Urothelium cell line (cell line): ENCODE measurements around the gene LRCH1.

ENCODE experiments used
- DNase-seq: peaks from one replicate; pipeline ENCODE4 v3.0.0; 2011; ENCODE audit warnings: low spot score, mixed read lengths
- FAIRE-seq: peaks from 2 replicates; lab custom pipeline; 2011; peaks lifted over from hg19 to GRCh38; lab: Jason Lieb, UNC

The LRCH1 gene

DNA sequence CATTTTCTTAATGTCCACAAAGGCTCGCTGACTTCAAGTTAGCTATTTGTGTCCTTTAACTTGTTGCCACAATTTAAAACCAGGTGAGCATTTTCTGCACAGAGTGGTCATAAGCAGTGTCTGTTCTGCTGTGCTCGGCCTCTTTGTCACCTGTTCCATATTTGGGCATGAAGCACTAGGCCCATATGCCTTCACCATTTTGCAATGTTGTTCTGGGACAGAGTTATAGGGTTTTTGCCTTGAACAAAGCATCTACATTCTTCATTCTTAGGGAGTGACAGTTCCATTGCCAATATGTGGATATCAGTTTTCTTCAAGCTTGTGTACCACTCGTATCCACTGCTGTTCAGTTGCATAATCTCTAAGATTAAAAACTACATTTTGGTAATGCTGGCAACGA, 56.1 kb downstream of the LRCH1 start:
- no peak for DNase-seq
- FAIRE-seq: no peak

DNA sequence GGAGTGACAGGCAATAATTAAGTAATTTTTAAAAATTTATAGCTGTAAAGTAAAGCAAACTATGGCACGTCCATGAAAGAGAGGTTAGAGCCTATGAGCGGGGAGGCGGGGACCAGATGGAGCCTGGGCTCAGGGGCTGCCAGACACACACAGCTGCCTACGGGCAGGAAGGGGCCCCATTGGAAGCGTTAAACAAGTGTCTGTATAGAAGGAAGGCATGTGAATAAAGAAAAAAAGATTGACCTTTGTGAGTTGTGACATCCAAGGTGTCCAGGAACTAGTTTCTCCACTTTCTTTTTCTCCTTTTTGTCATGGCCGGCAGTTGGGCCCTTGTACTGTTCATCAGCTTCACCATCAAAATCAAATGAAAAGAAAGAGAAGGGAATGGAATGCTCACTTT, 56.8 kb downstream of the LRCH1 start:
- DNase-seq (no peak), FAIRE-seq (no peak)

DNA sequence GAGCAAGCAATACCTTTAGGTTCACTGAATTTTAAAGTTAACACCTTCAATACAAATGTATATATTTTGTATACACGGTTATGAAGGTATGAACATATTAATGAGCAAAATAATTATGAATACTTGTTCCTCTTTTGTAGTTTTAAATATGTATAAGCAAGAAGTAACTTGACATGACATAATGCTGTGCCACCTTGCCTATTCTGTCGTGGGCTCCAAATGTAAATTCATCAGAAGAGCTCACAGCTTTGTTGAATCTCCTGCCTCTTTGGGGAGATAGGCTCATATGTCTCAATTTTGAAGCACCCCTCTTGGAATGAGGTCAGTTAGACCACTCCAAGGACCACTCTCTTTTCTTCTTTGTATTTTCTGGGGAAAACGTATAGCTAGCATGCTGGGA, 59.3 kb downstream of the LRCH1 start:
- FAIRE-seq (no peak), DNase-seq (no peak)

DNA sequence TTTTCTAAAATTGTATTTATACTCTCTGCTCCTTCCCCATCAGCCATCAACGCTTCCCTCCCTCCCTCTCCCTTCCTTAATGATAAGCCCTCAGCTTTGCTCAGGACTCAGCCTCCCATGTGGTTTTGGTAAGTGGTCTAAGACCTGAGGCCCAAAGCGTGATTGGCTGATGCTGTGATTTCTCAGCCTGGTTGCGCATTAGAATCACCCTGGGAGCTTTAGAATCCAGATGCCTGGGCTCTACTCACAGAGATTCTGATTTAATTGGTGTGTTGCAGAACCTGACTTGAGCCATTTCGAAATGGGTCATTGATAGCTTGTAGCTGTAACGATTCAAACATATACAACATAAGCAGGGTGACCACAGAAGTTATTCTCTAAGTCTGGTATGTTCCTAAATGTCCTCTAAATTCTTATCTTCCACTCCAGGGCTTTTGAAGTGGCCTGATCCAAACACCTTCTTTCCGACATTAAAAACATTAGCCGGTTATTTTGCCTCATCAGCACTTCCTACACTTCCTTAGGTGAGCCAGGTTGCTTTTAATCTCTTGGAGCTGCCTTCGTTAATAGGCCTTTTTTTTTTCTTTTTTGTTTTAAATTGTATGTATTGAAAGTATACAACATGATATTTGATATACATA, 60.6 kb downstream of the LRCH1 start:
- FAIRE-seq (no peak), DNase-seq (no peak)

DNA sequence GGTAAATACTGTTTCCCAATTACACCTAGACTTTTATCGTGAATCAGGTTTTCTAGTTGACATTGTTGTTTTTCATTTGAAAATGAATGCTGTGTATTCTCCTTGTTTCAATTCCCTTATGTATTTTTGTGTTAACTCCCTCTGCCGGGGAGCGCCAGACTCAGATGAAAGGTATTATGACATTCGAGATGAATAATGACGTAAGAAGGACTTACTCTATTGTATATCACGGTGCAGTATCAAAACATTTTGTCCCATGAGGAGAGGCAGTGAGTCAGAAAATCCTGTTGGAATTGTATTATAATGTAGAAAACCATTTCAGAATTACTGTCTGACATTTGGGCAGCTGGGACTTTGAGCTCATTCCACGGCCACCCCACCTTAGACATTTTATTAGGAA, 61.6 kb downstream of the LRCH1 start:
- FAIRE-seq (no peak), DNase-seq (no peak)

DNA sequence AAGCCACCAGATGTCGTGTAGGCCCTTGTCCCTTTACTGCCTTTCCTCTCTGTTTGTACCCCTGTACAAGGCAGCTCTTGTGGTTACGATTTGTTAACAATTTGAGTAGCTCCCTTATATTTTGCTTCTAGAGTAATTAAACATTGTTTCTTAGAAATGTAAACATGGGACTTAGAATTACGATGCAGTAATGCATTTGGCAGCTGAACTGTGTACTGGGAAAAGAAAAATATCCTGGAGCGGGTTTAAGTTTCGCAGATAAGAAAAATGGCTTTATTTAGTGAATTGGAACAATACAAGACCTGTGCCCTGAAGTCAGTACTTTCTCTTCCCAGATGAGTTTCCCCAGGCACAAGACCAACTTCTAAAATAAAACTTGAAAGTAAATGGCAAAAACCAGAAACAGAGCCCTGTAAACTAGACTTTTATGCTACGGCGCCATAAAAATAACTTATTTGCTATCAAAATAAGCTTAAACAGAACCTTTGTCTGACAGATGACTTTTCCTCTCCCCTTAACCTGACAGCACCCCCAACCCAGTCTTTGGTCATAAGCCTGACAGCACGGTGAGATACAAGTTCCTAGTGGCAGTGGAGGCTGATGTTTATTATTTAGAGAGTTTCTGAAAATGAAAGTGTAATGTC, 63.0 kb downstream of the LRCH1 start:
- FAIRE-seq (no peak), DNase-seq (no peak)

DNA sequence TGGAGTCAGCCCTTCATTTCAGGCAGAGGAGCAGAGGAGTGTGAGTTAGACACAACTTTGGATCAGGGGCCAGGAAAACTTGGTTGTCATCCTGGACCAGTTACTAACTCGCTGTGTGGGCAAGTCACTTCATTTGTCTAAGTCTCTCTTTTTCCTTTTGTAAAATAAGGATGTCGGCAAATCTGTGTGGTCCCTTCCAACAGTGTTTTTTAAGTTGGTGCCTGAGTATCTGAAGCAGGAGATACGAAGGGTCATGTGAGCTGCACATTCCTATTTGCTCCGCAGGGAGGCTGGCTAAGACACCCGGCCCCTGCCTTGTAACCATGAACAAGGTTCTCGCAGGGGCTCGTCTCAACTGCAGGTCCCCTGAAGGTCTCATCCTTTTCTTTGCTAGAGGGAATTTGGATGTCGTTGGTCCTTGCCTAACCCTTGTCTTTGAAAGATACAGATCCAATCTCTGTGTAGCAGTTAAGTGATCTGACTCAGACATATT, 64.3 kb downstream of the LRCH1 start:
- DNase-seq (no peak), FAIRE-seq (no peak)

DNA sequence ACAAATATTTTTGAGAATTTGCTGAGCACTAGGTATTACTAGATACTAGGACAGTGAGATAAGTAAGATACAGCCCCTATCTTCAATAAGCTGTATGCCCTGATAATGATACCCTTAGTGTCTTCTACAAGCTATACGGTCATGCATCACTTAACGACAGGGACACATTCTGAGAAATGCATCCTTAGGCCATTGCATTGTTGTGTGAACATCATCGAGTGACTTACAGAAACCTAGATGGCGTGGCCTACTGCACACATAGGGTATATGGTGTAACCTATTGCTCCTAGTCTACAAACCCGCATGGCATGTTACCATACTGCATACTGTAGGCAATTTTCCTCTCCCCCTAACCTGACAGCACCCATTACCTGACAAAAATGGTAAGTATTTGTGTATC, 64.9 kb downstream of the LRCH1 start:
- DNase-seq (no peak), FAIRE-seq (no peak)

DNA sequence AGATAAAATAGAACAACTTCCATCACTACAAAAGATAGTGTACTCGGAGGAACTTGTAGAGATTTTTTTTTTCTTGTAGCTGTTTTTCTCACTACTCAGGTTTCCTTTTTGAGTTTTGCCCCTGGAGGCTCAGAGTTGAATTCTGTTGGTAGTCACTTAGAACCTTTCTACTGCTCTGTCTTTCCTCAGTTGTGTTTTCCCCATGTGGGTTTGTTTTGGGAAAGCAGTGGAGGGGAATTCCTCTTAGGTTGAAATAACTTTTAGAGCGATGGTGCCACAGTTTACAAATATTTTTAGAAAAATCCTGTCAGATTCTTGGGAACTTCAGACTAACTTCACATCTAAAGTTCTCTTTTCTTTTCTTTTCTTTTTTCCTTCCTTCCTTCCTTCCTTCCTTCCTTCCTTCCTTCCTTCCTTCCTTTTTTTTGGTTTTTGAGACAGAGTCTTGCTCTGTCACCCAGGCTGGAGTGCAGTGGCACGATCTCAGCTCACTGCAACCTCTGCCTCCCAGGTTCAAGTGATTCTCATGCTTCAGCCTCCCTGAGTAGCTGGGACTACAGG, 65.8 kb downstream of the LRCH1 start:
- DNase-seq (no peak), FAIRE-seq (no peak)

DNA sequence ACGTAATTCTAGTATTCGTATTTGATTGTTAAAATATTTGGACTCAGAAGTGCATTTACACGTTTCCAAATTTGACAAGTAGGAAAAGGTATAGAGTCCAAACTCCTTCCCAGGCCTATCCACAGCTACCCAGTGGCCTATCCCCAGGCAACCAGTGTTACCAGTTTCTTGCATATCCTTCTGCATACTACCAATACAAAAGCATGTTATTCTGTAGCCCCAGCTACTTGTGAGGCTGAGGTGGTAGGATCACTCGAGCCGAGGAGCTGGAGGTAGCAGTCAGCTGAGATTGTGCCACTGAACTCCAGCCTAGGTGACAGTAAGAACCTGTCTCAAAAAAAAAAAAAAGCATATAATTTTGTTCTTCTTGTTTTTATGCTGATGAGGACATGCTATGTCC, 67.1 kb downstream of the LRCH1 start:
- FAIRE-seq: no peak
- no peak for DNase-seq

DNA sequence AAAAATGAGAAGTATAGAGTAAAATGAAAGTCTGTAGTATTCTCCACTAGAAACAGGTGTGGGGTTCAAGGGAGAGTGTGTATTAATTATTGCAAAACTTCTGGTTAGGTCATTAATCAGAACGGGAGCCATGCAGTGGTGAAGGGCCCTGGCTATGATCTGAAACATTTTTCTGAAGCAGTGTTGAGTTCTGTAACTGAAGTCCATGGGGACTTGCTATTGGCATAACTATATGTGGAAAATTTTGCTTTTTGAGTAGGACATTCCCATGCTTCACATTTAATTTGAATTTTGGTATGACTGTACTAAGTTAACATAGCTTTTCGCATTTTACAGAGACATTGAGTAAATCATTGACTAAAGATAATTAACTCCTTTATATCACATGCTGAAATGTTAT, 67.5 kb downstream of the LRCH1 start:
- DNase-seq (no peak), FAIRE-seq (no peak)

DNA sequence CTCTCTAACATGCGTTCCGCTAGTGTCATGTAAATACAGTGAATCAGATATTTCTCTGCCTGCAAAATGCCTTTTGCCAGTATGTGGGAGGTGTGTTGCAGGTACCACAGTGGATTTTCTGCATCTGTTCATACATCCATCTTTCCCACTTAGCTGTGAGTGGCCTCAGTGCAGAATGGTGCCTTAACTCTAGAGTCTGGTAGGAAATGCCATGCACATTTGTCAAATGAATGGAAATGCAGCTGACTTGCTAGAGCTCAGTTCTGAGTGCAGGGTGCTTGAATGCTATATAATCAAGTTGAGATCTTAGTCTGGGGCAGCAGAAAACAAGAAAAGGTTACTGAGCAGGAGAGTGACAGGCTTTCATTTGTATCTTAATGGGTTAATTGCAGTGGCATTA, 68.2 kb downstream of the LRCH1 start:
- FAIRE-seq: no peak
- DNase-seq: no peak

DNA sequence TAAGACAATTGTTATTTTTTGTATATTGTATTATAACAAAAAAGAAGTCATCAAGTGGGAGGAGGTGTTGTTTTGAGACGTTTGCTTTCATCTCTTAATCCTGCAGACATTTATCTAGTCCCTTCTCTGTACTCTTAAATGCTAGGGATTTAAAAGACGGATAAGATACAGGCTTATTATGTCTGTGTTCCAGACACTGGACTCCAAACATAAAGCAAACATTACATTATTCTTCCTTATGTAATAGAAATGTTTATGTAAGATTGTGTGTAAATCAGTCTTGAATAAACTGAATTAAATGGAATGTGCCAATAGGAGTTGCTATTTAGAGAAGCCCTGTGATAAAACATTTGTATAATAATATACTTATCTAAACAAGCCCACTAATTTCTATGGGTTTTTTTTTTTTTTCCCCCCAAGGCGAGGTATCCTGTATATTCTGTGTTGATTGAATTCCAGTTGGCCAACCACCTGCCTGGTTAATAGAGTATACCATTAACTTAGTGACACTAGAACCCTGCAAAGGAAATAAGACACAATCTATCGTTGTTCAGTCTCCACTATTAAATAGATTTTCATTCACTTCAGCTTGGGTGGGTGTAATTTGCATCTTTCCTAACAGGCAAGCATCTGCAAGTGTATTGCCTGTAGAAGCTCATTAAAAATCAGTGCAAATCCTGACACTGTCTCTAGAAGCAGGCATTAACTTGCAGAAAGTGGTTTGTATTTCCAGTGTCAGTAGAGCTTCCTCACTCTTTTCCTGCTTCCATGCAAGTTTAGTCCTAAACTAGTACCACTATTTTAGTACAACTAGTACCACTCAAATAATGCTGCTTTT, 69.0 kb downstream of the LRCH1 start:
- FAIRE-seq (no peak), DNase-seq (no peak)

DNA sequence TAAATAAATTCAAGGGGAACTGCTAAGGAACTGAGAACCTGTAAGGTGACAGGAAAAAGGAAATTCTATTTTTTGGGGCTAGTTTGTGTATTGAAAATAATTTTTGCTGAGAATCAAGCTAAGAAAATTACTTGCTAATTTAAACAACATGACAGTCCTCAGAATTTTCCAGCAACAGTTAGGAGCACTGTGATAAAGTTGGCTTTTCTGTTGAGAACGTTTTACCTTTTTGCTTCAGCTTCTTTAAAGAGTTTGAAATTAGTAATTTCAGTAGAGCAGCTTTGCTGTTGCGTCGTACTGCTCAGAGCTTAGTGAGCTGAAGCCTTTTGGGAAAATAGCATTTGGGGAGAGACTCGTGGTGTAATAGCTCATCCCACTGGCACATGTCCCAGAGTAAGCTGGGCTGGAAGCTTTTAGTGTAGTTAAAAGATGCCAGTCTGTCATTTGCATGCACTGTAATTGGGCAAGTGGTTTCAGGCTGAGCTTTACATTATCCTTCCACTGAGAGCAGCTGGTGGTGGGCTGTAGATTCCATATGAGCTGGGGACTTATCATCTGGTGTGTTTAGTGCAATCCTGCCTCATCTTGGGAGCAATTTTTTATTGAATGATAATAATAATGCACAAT, 69.8 kb downstream of the LRCH1 start:
- DNase-seq (no peak), FAIRE-seq (no peak)

DNA sequence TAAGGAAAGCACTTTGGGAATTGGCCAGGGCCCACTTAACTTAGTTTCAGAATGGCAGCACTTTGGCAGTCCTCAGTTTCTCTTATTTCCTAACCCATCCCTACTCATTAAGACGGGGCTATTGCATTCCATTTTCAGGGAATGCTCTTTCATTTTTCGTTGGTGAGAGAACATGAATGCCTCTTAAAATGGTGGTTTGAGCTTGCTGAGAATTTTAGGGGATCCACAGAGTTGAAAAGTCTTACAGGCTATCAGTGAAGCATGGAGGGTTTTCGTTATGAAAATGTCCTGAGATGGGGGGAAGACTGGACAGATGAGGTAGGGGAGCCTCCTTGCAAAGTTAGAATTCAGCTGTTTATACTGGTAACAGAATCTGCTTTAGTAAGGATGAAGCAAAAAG, 71.4 kb downstream of the LRCH1 start:
- FAIRE-seq (no peak), DNase-seq (no peak)

DNA sequence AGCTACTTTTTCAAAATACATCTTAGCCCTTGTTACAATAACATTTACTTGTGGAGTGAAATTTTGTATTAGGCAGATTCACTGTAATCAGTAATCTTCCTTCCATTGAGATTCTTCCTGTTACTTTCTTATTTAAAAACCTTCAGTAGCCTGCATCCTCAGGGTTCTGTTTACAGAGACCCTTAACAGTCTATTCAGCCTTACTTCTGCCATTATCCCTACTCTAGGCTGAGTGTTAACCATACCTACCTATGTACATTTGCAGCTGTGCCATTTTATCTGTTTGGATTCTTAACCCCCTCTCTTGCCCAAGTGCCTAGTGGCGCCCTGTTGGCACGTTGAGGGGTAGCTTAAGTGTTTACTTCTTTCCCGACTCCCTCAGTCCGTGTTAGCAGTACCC, 71.9 kb downstream of the LRCH1 start:
- FAIRE-seq: no peak
- DNase-seq: no peak

DNA sequence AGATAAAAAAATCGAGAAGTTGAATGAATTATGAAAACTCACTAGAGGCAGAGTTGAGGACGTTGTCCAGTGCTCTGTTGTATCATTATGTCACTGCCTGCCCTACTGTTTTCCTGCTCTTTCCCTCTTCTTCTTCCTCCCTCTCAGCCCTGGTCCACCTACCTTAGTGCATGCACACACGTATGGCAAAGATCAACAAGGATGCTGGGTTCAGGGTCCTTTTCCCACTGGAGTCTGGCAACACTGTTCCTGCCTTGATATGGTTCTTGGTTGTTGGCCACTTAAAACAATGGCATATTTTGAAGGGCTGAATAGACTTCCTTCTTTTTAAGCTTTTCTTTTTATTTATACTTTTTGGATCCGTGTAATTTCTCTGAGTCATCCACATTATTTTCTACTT, 74.5 kb downstream of the LRCH1 start:
- DNase-seq (no peak), FAIRE-seq (no peak)

DNA sequence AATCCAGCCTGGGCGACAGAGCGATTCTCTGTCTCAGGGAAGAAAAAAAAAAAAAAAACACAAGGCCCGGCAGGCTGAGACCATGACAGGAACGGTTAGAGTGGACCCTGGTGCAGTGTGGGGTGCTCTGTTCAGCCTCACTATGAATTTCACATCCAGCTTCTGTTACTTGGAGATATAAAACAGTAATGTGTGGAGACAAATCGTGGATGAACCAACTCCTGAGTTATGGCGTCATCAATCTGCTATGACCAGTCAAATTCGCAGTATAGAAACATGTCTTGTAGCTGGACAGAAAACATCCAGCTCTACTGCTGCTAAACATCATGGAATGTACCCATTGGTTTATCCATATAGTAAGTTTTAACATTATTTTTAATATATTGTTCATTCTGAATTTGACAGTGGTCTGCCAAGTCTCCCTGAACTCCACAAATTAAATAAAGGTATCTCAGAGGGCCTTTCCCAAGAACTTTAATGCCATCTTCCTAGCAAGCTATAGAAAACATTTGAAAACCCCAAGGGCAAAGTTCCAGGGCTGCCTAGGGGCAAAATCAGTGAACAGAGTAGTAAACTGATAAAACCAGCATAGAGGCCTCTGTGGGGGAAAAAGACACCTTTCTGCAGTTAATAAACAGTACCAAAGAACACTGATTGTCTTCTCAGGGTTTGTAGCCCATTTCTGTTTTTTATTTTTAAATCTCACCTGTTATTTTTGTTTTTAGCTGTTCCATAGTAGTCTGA, 75.8 kb downstream of the LRCH1 start:
- DNase-seq (no peak), FAIRE-seq (no peak)

DNA sequence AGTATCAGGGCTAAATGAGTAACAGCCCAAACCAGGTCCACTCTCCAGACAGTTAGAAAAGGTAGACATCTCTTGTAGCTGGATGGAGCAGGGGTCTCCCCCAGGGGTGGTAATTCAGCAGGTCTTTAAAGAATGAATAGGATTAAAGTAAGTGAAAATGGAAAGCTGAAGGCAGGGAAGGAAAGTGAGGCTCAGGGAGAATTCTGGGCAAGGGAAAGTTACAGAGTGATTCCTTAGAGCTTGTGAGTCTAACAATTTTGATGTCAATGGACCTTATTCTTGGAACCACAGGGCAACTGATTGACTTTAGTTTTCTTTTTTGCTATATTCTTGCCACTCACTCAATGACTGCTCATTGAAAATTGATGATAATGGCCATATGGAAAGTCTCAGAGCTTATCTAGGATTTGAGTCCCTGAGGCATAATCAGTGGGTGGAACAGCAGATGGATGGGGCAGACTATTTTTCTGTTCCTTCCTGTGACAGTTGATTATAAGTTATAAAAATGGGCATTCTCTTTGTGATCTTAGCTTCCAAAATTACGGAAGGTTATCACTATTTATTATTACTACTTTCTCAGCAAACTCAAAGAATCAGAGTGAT, 76.9 kb downstream of the LRCH1 start:
- DNase-seq: no peak
- FAIRE-seq: no peak
